Adrenal gland (tissue), 12 donors: ENCODE measurements around the gene ITGA2B. TPM values are rescaled to one million over a fixed set of nuclear protein-coding genes. Genes with fewer than 3 reads are reported as not detected.
A peak's percentile ranks its signal among the peaks of the same experiment; 100 is the strongest.

Experiments used
- DNase-seq, 7 donors: peaks; one replicate each; pipeline ENCODE4 v3.0.0-alpha.2; 2019 to 2020
- H3K27ac ChIP-seq, 5 donors: fragments of 200-600 bp; sonication (generic) in 4 of 5; 1 replicate in 3 of 5; 2 replicates in 2 of 5; pipeline versions ENCODE4 v1.5.1 to v1.8.0; 2016 to 2020; ENCODE audit warnings: mild to moderate bottlenecking in 1 of 5
- H3K27me3 ChIP-seq: fragments of 200-600 bp; 2 replicates; pipeline ENCODE4 v1.8.0; 2021
- H3K36me3 ChIP-seq, 2 donors: fragments of 200-600 bp; replicated peaks in 1 of 2; 1 replicate in 1 of 2; 2 replicates in 1 of 2; pipeline versions ENCODE4 v1.5.1 to v1.8.0; 2018 to 2022
- H3K4me1 ChIP-seq, 2 donors: fragments of 200-600 bp; replicated peaks in 1 of 2; 1 replicate in 1 of 2; 2 replicates in 1 of 2; pipeline versions ENCODE4 v1.5.1 to v1.8.0; 2018 to 2021
- H3K4me3 ChIP-seq, 4 donors: fragments of 200-600 bp; sonication (generic) in 3 of 4; one replicate each; pipeline ENCODE4 v1.5.1; 2016 to 2018
- H3K9me3 ChIP-seq, 3 donors: fragments of 200-600 bp; sonication (generic) in 1 of 3; replicated peaks in 1 of 3; 1 replicate in 2 of 3; 2 replicates in 1 of 3; pipeline versions ENCODE4 v1.5.1 to v1.8.0; 2016 to 2021
- CTCF ChIP-seq, 6 experiments: fragments of 450-650 bp in 4 of 6; fragments of 200-600 bp in 2 of 6; sonication (generic) in 1 of 6; IDR thresholded peaks; 1 replicate in 5 of 6; 2 replicates in 1 of 6; pipeline versions ENCODE4 v1.5.1 to v1.8.0; 2016 to 2021; ENCODE audit warnings: antibody characterized with exemption in 6 of 6, mild to moderate bottlenecking in 2 of 6, moderate library complexity in 1 of 6
- POLR2A ChIP-seq, 2 donors: fragments of 450-650 bp; IDR thresholded peaks; one replicate each; pipeline ENCODE4 v1.6.1; 2017; ENCODE audit warnings: antibody characterized with exemption in 2 of 2, mild to moderate bottlenecking in 2 of 2, moderate library complexity in 1 of 2
- WGBS, 4 donors: extraction: QIAGEN DNeasy Blood & Tissue Kit in 2 of 4; methylation state at CpG; one replicate each; pipeline versions ENCODE4 v1.1.5 to v1.1.7; 2013 to 2017; 5-methylcytosine and 5-hydroxymethylcytosine counted together
- intact Hi-C, 2 donors: fragments of 100-400 bp; cut with DNase I; formaldehyde crosslinking; loops; one replicate each; pipeline versions ENCODE4 v1.14.1 to v1.15.0; 2022 to 2023
- polyA plus RNA-seq, 3 donors: library from polyadenylated mRNA; stranded (reverse); fragments of 200-250 nt in 2 of 3; fragments of 350-450 nt in 1 of 3; fragmentation: Illumina TruSeq in 1 of 3; extraction: RNeasy Lipid Tissue Mini Kit (QIAGEN cat#74804) in 1 of 3; gene quantifications; one replicate each; pipeline ENCODE4 v1.2.3, GENCODE V29; 2013 to 2014
- total RNA-seq, 9 donors: library from RNA; depleted of rRNA in 4 of 9; stranded (reverse); fragments of >200 nt in 4 of 9; fragments of 120-200 nt in 1 of 9; fragmentation: NEBNext Ultra II Directional in 1 of 9; extraction: Animal tissue kit (Norgen Biotek cat#: 25700) in 1 of 9; gene quantifications; one replicate each; pipeline versions ENCODE4 v1.1.0 to v1.2.4, GENCODE V29; 2013 to 2023
- donor health status: healthy with polysubstance abuse.
- donor health status: Bipolar disorder and iron deficiency.
- donor health status: DM: yes; HTN: yes; CAD: no.
- donor health status: DM: no; HTN: no; CAD: no.
- donor health status: DM: no; HTN: no; CAD: no.
- donor health status: DM: yes; HTN: yes; CAD: no.

ITGA2B gene
- total and polyA plus RNA-seq, 12 donors: 0.06 to 3.2 (median 0.74) TPM; not detected in 1

GRCh38 chr17:44378171-44378705, 11.2 kb downstream of the ITGA2B start:
- WGBS, 4 donors: 83 to 92% (median 87%) methylated on average over 12 to 14 of the region's 14 CpGs
- H3K36me3 ChIP-seq: no peaks in the 10 kb centered on the region
- DNase-seq: no peak
- H3K9me3 ChIP-seq: no peaks in the 10 kb centered on the region
- intact Hi-C loops: no loop called here
- H3K4me3 ChIP-seq: no peak overlapping the region
- H3K27ac ChIP-seq: no peak overlapping the region
- TF ChIP-seq CTCF (IDR thresholded peaks at IDR 0.05) (no peak), POLR2A (IDR thresholded peaks at IDR 0.05) (no peak)
- H3K4me1 ChIP-seq: no peaks in the 10 kb centered on the region
- no peaks in the 10 kb centered on the region for H3K27me3 ChIP-seq

- TF ChIP-seq POLR2A (IDR thresholded peaks at IDR 0.05): no peak
- Histone ChIP-seq H3K27me3 (no peaks in the 10 kb centered on the region), H3K4me1 (no peaks in the 10 kb centered on the region), H3K9me3 (no peaks in the 10 kb centered on the region), H3K36me3 (no peaks in the 10 kb centered on the region), H3K4me3 (no peak overlapping the region), H3K27ac (no peak overlapping the region)
- WGBS, 4 donors: 51 to 83% (median 77%) methylated on average over 6 to 12 of the region's 12 CpGs
- intact Hi-C loops: no loop called here
- no peak for DNase-seq
Observed at GRCh38 chr17:44376779-44377178, 12.7 kb downstream of the ITGA2B start.

- Histone ChIP-seq H3K4me1 (no peaks in the 10 kb centered on the region), H3K36me3 (no peaks in the 10 kb centered on the region), H3K27me3 (no peaks in the 10 kb centered on the region), H3K4me3 (no peak overlapping the region), H3K9me3 (no peaks in the 10 kb centered on the region), H3K27ac (no peak overlapping the region)
- intact Hi-C loops: no loop called here
- 10 to 44% (median 15%) methylated on average over 4 to 5 of the region's 5 CpGs for WGBS, 4 donors
- TF ChIP-seq POLR2A (IDR thresholded peaks at IDR 0.05) (no peak), CTCF (IDR thresholded peaks at IDR 0.05) (peak in 2 of 6 experiments; percentile 11 to 35)
- DNase-seq: peak in 5 of 7 donors; percentile 48 to 64 (median 52)
Observed at GRCh38 chr17:44376124-44376523, 13.3 kb downstream of the ITGA2B start.

- 34 to 47% (median 46%) methylated on average over 7 to 22 of the region's 22 CpGs for WGBS, 4 donors
- no peak for TF ChIP-seq POLR2A (IDR thresholded peaks at IDR 0.05)
- TF ChIP-seq CTCF (IDR thresholded peaks at IDR 0.05): no peak
- no peak for DNase-seq
- intact Hi-C loops: no loop called here
- no peaks in the 10 kb centered on the region for H3K4me1 ChIP-seq
- no peaks in the 10 kb centered on the region for H3K9me3 ChIP-seq
- H3K4me3 ChIP-seq: no peak overlapping the region
- no peak overlapping the region for H3K27ac ChIP-seq
- no peaks in the 10 kb centered on the region for H3K27me3 ChIP-seq
- H3K36me3 ChIP-seq: no peaks in the 10 kb centered on the region
Observed at GRCh38 chr17:44375196-44376017, 14.0 kb downstream of the ITGA2B start.
